AG04450 (cell line): Measurements from ENCODE around the gene C1orf74. TPM values are rescaled to one million over a fixed set of nuclear protein-coding genes. Genes with fewer than 3 reads are reported as not detected.

Source experiments
- CTCF ChIA-PET: fragments of 300-600, 350-600 bp; formaldehyde crosslinking; extraction: SDS; loops from one replicate; lab custom pipeline; 2022; ENCODE audit warnings: antibody characterized with exemption, inconsistent platforms; lab: Charles Lee
- POLR2A ChIA-PET: fragments of 350-600 bp; formaldehyde crosslinking; extraction: SDS; loops from one replicate; lab custom pipeline; 2021; ENCODE audit warnings: antibody characterized with exemption, inconsistent platforms; lab: Yijun Ruan, JAX
- DNase-seq: peaks from one replicate; pipeline ENCODE4 v3.0.0-alpha.2; 2011; ENCODE audit warnings: low read depth, low spot score
- H3K27ac ChIP-seq: one replicate; pipeline ENCODE4 v1.5.1; 2012; ENCODE audit warnings: low read depth, low read length, control low read depth
- H3K27me3 ChIP-seq: one replicate; pipeline ENCODE4 v1.6.0; 2012; ENCODE audit warnings: low read length; ENCODE audit not compliant: control insufficient read depth, insufficient read depth
- H3K4me3 ChIP-seq: 2 replicates; pipeline ENCODE4 v1.5.1; 2011; ENCODE audit warnings: mild to moderate bottlenecking, low read depth, low read length, control low read depth
- H3K9me3 ChIP-seq: 2 replicates; pipeline ENCODE4 v1.5.1; 2012; ENCODE audit warnings: low read length; ENCODE audit not compliant: control insufficient read depth, insufficient read depth
- polyA plus RNA-seq: library from polyadenylated mRNA; depleted of rRNA; stranded (reverse); fragments of >200 nt; gene quantifications from 2 replicates; pipeline ENCODE4 v1.2.3, GENCODE V29; 2011
- TF ChIP-seq, protein P1 (sequence below): IDR thresholded peaks from 2 replicates; pipeline ENCODE4 v1.5.1; 2011; ENCODE audit warnings: low read depth, low read length, control low read depth, inconsistent platforms

Gene C1orf74
- polyA plus RNA-seq, 1 experiment, result 2.2 TPM

DNA sequence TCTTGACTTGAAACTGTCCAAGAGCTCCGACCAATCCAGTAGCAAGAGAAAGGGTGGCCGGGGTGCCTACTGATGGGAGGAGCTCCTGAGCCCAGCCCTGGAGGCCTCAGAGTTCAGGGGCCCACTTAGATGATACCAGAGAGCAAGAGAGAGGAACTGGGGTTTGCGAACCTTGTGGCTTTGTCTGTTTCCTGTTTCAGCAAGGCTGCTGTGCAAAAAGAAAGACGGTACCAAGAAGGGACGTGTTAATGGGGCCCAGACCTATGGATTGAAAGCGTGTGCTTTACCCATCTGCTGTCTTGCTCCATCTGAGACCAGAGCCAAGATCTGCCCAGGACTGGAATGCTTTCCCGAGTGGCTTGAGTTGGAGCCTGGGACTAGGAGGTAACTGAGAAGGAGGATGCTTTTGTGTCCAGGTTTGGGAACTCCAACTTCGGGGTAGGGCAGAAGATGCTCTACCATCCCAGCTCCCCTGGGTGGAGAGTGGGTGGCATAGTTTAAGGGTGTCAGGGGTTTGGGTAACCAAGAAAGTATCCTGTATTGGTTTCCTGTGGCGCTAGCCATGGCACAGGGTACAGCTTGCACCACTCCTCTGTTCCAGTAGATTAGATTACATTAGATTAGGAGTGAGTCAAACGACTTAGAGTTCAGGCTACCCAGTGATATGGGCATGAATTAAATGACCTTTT lies 28.3 kb downstream of the C1orf74 start, which contains the start of gene TRAF3IP3:
TRAF3IP3 (plus strand) TSS at position 128 of the 689 bp plus-strand sequence. CDS start 3,987 bp downstream, outside the sequence.
- TF ChIP-seq, protein P1, sequence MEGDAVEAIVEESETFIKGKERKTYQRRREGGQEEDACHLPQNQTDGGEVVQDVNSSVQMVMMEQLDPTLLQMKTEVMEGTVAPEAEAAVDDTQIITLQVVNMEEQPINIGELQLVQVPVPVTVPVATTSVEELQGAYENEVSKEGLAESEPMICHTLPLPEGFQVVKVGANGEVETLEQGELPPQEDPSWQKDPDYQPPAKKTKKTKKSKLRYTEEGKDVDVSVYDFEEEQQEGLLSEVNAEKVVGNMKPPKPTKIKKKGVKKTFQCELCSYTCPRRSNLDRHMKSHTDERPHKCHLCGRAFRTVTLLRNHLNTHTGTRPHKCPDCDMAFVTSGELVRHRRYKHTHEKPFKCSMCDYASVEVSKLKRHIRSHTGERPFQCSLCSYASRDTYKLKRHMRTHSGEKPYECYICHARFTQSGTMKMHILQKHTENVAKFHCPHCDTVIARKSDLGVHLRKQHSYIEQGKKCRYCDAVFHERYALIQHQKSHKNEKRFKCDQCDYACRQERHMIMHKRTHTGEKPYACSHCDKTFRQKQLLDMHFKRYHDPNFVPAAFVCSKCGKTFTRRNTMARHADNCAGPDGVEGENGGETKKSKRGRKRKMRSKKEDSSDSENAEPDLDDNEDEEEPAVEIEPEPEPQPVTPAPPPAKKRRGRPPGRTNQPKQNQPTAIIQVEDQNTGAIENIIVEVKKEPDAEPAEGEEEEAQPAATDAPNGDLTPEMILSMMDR, result no peak
- POLR2A ChIA-PET, result no interaction called here

DNA sequence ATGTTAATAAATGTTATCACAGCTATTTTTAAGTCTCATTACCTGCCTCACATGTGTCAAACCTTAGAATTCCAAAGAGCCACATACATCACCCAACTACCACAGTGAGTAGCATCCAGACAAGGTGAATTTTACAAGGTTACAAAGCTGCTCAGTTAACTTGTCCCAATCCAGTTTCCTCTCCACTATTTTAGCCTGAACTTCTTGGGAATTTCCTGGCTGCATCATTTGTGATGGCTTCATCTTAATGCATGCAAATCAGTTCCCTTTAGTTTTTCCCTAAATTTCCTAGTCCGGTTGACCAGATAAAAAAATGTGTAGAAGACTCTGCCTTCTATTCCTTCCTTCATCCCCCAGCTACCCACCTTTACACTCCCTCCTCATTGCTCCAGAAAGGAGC lies 29.1 kb downstream of the C1orf74 start:
- CTCF ChIA-PET, result interaction anchor here (0.9 to 1.3 kb wide), 2 partner anchors 68 to 153 kb away, joined by 4 to 5 read pairs; no protein-coding TSS in a partner anchor
- peaks cover 5% of the 10 kb centered on the region for H3K27me3 ChIP-seq
- TF ChIP-seq, protein P1, result no peak
- no peak for DNase-seq
- no peak overlapping the region for H3K4me3 ChIP-seq
- POLR2A ChIA-PET, result no interaction called here
- no peak overlapping the region for H3K27ac ChIP-seq
- H3K9me3 ChIP-seq, result no peaks in the 10 kb centered on the region; the same call in 1 of the 2 replicates

More for the DNA sequence above, 28.3 kb downstream of the C1orf74 start, which contains the start of gene TRAF3IP3:
- Histone ChIP-seq H3K9me3 (no peaks in the 10 kb centered on the region; the same call in 1 of the 2 replicates), H3K4me3 (no peak within 1 kb of the TSS), H3K27ac (no peak within 1 kb of the TSS), H3K27me3 (peaks cover 5% of the 10 kb centered on the region)
- no peak for DNase-seq
- CTCF ChIA-PET, result interaction anchor here (1.0 to 1.3 kb wide), 2 partner anchors 67 to 180 kb away, joined by 3 to 5 read pairs; no protein-coding TSS in a partner anchor

DNA sequence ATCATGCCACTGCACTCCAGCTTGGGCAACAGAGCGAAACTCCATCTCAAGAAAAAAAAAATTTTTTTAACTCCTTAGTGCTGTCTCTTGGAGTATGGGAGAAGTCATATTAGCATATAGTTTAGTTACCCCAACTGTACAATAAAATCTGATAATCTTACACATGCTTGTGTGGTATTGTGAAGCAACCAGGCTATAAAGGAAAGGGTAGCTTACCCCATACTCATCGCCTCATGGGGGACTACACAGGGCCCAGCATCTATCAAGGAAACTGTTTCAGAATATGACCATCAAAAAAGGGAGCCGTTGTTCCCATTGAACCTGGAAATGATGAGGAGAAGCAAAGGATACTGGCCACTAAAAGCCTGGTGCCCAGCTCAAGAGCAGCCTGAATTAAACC lies 31.5 kb downstream of the C1orf74 start:
- TF ChIP-seq, protein P1, result no peak
- no peak overlapping the region for H3K27ac ChIP-seq
- no peaks in the 10 kb centered on the region for H3K9me3 ChIP-seq
- no peak for DNase-seq
- no peak overlapping the region for H3K4me3 ChIP-seq
- ChIA-PET POLR2A (no interaction called here), CTCF (interaction anchor here (1.4 kb wide), 1 partner anchor 16 kb away, joined by 4 read pairs; no protein-coding TSS in a partner anchor)
- H3K27me3 ChIP-seq, result no peaks in the 10 kb centered on the region

DNA sequence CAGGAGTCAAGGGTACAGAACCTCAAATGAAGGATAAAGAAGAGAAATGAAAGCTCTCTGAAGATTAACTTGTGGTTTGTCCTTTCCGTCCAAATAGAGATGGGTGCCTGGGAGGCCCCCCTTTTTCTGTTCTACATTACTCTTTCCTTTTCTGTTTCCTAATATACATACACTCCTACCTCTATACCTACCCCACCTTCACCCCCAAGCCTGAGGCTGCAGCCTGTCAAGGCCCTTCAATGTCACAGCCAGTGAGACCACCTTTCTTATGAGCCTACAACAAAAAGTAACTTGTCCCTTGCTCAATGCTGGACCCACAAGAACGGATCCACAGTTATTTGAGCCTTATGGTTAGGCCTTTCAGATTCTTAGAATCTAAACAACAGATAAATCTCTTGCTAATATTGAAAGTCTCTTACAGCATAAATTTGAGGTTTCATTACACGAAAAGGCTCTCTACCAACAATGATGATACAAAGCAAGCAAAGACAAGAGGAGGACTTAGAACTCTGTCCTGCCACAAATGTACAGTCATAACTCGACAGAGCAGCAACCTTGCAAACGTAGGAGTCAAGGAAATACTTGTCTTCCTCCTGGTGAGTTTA lies 32.6 kb downstream of the C1orf74 start:
- Histone ChIP-seq H3K27me3 (no peaks in the 10 kb centered on the region), H3K27ac (no peak overlapping the region), H3K4me3 (no peak overlapping the region), H3K9me3 (no peaks in the 10 kb centered on the region; the same call in 1 of the 2 replicates)
- TF ChIP-seq, protein P1, result no peak
- CTCF ChIA-PET, result interaction anchor here (1.4 kb wide), 1 partner anchor 17 kb away, joined by 4 read pairs; no protein-coding TSS in a partner anchor
- no peak for DNase-seq
- POLR2A ChIA-PET, result no interaction called here
